GM08714 (cell line): ENCODE measurements around the gene GLIS1.
"Not testable (repeated sequence)": the region's sequence is repeated elsewhere in the genome, so short reads cannot be mapped to it uniquely, and the experiment has no call there.

ENCODE experiments used
- H3K4me3 ChIP-seq: fragments of 200-500 bp; sonication (Bioruptor generic); 2 replicates; pipeline ENCODE4 v1.5.1; 2014; ENCODE audit warnings: mild to moderate bottlenecking, low read length, inconsistent platforms
- ZNF274 ChIP-seq: IDR thresholded peaks from 2 replicates; pipeline ENCODE4 v1.6.1; 2012; ENCODE audit warnings: mild to moderate bottlenecking, low read depth, low read length

GLIS1 gene

GRCh38 chr1:53656747-53657530 lies 82.0 kb downstream of the GLIS1 start:
- TF ChIP-seq ZNF274: no peak
- H3K4me3 ChIP-seq: no peak overlapping the region

- no peak for TF ChIP-seq ZNF274
- no peak overlapping the region for H3K4me3 ChIP-seq
Observed at GRCh38 chr1:53655931-53656746, 82.8 kb downstream of the GLIS1 start.

DNA sequence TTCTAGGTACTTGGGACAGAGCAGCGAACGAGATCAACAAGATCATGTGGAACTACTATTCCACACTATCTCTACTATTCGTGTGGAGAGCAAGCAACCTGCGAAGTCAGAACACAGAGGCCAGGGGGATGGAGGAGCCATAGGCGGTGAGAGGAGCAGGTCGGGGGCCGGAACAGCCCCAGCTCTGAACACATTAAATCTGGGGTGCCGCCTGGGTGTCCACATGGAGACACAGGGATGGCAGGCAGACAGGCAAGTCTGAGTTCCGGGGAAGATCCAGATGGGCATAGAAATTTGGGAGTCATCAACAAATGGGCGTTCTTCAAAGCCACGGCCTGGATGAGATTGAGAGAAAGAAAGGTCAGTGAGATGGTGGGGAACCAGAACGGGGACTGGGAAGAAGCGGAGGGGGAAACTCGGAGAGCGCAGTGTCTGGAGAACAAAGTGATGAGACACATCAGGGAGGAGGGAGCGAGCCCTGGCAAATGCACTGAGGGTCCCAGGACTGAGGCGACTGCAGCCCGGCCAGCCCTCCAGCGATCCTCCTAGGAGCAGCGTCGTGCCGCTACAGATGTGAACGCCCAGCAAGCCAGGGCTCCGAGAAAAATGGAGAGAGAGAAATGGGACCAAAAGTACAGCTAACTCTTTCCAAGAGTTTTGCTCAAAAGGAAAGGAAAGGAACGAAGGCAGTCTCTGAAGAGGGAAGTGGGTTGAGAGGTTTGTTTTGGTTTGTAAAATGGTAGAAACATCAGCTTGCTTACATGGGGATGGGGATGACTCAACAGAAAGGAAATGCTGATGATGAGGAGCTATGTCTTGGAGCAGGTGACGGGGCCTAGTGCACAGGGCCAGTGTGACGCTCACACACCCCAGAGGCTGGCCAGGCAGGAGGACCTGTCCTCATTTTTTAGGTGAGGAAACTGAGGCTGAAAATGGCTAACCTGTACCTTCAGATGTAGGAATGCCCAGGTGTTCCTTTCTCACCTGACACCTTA lies 84.5 kb downstream of the GLIS1 start:
- no peak for TF ChIP-seq ZNF274

DNA sequence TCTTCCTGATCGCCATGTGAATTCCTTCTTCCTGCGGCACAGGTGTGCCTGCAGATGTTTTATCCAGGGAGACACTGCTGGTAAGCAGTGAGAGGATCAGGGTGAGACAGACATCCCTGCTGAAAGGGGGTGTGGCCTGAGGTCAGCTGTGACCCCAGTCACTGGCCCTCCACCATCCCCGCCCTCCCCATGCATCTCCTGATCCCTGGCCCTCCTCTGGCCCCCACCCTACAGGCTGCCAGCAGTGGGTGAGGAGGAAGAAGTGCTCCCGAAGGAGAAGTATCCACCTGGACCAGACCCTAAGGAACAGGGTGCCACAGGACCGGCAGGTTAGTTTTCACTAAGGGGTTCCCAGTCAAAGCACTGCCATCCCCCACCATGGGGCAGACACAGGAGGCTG lies 85.3 kb downstream of the GLIS1 start:
- no peak overlapping the region for H3K4me3 ChIP-seq
- no peak for TF ChIP-seq ZNF274

More for the DNA sequence above, 84.5 kb downstream of the GLIS1 start:
- H3K4me3 ChIP-seq: no peak overlapping the region

DNA sequence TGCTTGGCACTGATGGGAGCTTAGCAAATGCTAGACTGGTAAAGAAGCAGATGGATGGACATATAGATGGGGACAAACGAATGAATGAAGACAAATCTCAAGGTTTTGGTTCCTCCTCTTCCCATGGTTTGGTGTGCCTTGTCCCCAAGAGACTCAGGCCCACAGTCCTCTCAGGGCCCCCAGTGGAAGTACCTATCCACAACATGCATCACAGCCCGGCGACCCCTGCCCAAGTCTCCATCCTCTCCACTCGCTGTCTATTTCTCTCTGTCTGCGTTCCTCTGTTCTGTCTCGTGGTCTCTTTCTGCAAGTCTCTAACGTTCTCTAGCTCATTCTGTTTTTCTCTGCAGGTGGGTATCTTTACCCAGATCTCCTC lies 85.8 kb downstream of the GLIS1 start:
- no peak for TF ChIP-seq ZNF274
- H3K4me3 ChIP-seq: no peak overlapping the region

DNA sequence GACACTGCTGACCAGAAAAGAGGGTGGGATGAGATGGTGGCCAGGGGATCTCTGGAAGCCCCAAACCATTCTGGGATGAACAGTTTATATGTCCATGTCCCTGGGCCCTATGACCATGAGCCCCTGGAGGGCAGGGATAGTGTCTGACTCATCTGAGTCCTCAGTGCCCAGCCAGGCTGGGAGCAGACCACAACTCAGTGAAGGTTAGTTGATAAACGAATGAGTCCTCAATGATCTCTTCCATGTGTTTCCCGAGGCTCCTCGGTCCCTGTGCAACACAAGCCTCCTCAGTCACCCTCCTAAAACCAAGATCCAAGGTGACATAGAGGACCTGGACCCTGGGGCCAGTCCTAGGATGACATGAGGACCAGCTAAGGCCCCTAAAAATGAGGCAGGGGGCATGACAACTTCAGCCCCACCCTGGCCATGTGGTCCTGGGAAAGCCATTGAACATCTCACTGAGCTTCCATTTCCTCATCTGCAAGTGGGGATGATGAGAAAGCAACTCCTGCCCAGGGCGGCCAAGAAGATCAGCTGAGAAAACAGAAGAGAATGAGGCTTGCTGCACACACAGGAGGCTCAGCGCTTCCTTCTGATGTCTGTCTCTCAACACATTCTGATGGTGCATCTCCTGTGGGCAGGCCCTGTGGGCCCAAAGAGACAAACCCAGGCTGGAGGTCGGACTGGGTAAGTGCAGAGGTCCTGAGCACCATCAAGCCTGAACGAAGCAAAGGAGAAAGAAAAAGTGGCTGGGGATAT lies 86.3 kb downstream of the GLIS1 start:
- TF ChIP-seq ZNF274: no peak
- H3K4me3 ChIP-seq: no peak overlapping the region

DNA sequence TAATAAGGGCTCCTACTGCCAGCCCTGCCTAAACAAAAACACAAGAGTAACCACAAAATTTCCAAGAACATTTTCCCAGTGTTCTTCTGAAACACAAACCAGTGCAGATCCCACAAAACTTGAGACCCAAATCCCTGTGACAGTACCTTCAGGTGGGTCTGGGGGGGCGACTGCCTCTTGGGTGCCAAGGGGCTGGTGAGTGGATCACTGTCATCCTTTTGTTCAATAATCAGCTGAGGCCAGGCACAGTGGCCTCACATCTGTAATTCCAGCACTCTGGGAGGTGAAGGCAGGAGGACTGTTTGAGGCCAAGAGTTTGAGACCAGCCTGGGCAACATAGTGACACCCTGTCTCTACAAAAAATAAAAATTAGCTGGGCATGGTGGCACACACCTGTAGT lies 87.6 kb downstream of the GLIS1 start:
- H3K4me3 ChIP-seq: no peak overlapping the region
- TF ChIP-seq ZNF274: no peak

GRCh38 chr1:53648516-53648915 lies 90.4 kb downstream of the GLIS1 start:
- TF ChIP-seq ZNF274: no peak
- H3K4me3 ChIP-seq: no peak overlapping the region

- not testable (repeated sequence) for H3K4me3 ChIP-seq
Observed at GRCh38 chr1:53647915-53648314, 91.0 kb downstream of the GLIS1 start.

DNA sequence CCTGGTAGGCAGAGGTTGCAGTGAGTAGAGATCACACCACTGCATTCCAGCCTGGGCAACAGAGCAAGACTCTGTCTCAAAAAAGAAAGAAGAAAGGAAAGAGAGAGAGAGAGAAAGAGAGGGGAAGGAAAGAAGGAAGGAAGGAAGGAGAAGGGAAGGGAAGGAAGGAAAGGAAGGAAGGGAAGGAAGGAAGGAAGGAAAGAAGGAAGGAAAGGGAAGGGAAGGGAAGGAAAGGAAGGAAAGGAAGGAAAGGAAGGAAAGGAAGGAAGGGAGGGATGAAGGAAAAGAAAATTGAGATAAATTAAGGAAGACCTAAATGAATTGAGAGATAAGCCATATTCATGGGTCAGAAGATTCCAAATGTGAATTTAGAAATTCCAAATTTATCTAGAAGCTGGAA lies 92.2 kb downstream of the GLIS1 start:
- H3K4me3 ChIP-seq: no peak overlapping the region
- no peak for TF ChIP-seq ZNF274

GRCh38 chr1:53645690-53646078 lies 93.3 kb downstream of the GLIS1 start:
- no peak overlapping the region for H3K4me3 ChIP-seq
- no peak for TF ChIP-seq ZNF274

GRCh38 chr1:53644909-53645689 lies 93.9 kb downstream of the GLIS1 start:
- no peak overlapping the region for H3K4me3 ChIP-seq
- TF ChIP-seq ZNF274: no peak

GRCh38 chr1:53644496-53644895 lies 94.5 kb downstream of the GLIS1 start:
- H3K4me3 ChIP-seq: no peak overlapping the region
- TF ChIP-seq ZNF274: no peak
